ENCODE results near the gene TLR8. TPM values are rescaled to one million over a fixed set of nuclear protein-coding genes. Genes with fewer than 3 reads are reported as not detected.

Gene TLR8
- 0.47 TPM for total RNA-seq

DNA sequence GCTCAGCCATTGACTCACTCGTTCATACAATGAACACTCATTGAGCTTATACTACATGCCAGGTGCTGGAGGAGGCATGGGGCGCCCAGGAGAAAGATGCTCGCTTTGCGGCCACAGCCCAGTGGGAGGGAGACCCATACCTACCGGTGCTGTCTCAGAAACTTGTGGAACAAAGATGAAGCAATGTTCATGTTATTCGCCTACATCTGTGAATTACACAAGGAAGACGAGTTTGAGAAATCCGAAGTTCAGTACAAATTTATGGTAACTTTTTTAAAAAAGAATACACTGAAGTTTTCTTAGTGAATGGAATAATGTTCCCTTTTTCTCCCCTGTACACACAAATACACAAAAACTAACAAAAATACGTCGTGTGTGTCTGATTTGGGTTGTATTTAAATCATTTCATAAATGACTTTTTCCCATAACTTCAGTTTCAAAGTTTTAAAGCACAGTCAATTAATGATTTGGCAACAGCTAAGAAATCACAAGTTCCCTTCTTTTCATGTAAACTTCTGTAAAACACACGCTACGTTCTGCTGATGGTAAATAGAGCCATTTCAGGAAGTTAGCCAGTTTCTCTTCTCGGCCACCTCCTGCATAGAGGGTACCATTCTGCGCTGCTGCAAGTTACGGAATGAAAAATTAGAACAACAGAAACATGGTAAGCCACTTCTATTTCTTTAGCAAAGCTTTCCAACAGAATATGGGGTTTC is at the start of gene TLR8:
TLR8 (plus strand) TSS at position 575 of the 716 bp plus-strand sequence; CDS start at position 662, 87 bp downstream.
- DNase-seq: no peak

- DNase-seq: no peak
These were observed 41.1 kb upstream of the TLR8 start for GRCh38 chrX:12865359-12865758.

GRCh38 chrX:12866451-12867377 is 39.7 kb upstream of the TLR8 start, which contains the start of gene TLR7:
TLR7 (plus strand) TSS chrX:12867072; CDS start chrX:12867579, 507 bp downstream.
- no peak for DNase-seq

- DNase-seq: no peak
These were observed 38.7 kb upstream of the TLR8 start for GRCh38 chrX:12867685-12868084.

GRCh38 chrX:12868747-12869146 is 37.7 kb upstream of the TLR8 start:
- no peak for DNase-seq

DNA sequence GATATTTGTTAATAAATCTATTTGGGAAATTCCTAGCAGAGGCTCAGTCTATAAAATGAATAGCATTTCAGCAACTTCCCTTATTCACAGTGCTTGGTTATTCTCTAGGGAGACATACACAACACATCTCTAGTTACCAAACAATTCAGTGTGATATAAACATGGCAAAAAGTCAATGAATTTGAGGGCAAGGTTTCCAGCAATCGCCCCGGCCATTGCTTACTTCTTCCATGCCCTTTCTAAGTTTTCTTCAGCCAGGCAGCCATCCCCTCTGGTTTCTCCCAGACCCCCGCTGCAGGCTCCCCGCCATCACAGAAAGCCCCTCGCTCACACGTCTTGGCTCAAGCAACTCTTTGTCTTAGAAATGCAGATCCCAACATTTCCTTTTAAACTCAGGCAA is 35.2 kb upstream of the TLR8 start:
- DNase-seq: no peak

- DNase-seq: no peak
These were observed 33.7 kb upstream of the TLR8 start for GRCh38 chrX:12872741-12873140.

DNA sequence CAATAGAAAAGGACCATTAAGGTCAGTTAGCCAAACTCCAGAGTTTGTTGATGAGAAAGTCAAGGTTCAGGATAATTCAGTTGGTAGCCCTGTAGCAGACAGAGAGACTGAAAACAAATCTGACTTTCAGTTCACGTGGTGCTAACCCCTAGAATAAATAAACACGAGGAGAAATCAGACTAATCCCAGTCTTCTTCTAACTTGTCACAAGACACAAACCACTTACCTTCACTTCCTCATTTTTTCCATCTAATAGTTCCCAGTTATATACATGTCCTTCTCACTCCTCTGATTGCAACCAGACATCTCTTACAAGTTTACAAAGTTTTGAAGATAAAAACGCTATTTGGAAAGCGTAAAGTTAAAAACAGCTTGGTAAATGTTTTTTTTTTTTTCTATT is 31.8 kb upstream of the TLR8 start:
- no peak for DNase-seq

GRCh38 chrX:12877386-12877785 is 29.0 kb upstream of the TLR8 start:
- no peak for DNase-seq

DNA sequence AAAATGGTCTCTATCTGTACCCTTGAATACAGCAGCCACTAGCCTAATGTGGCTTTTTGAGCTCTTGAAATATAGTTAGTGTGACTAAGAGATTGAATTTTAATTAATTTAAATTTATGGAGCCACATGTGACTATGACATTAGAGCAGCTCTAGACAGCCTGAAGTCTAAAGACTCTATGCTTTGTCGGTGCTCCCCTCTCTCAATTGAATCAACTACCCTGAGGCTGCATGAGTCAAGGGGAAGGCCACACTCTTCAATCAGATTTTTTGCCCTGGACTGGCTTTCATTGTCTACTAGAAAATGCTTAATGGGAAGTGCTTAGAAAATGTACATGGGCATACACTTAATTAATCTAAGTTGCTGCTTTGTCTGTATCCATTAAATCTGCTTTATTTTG is 27.9 kb upstream of the TLR8 start:
- DNase-seq: no peak

DNA sequence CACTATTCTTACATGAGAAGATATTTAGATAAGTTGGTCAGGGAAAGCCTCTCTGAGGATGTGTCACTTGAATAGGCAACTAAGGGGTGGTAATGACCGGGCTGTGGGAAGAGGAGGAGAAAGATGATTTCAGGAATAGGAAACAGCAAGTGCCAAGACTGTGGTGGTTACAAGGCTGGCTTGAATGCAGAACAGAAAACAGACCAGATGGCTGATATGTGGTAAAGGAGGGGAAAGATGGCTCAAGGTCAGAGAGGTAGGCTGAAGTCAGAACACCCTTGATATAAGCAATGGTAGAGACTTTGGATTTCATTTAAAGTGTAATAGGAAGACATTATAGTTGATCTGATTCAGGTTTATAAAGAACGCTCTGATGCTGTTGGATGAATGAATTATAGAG is 24.5 kb upstream of the TLR8 start:
- no peak for DNase-seq

DNA sequence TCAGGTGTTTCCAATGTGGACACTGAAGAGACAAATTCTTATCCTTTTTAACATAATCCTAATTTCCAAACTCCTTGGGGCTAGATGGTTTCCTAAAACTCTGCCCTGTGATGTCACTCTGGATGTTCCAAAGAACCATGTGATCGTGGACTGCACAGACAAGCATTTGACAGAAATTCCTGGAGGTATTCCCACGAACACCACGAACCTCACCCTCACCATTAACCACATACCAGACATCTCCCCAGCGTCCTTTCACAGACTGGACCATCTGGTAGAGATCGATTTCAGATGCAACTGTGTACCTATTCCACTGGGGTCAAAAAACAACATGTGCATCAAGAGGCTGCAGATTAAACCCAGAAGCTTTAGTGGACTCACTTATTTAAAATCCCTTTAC is 20.9 kb upstream of the TLR8 start:
- DNase-seq: no peak

- DNase-seq: no peak
These were observed 19.9 kb upstream of the TLR8 start for GRCh38 chrX:12886545-12886944.

- DNase-seq: no peak
These were observed 19.3 kb upstream of the TLR8 start for GRCh38 chrX:12887141-12887540.

DNA sequence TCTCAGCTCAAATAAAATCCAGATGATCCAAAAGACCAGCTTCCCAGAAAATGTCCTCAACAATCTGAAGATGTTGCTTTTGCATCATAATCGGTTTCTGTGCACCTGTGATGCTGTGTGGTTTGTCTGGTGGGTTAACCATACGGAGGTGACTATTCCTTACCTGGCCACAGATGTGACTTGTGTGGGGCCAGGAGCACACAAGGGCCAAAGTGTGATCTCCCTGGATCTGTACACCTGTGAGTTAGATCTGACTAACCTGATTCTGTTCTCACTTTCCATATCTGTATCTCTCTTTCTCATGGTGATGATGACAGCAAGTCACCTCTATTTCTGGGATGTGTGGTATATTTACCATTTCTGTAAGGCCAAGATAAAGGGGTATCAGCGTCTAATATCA is 18.7 kb upstream of the TLR8 start:
- no peak for DNase-seq

DNA sequence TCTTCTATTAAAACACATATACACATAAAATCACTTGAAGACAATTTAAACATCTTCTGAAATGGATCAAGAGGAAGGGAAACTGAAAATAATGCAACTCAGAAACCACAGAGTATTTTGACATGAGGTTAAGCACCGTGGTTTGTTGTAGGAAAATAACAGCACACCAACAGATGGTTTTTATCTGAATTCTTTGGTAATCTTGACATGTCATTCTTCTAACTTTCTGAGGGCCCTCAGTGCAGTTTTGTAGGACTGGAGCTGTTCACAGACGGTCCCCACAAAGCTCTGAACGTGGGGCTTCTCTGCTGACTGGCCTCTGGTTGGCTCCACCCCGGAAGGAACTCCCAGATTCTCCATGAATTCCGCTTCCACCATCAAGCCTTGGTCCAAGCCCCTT is 16.0 kb upstream of the TLR8 start:
- DNase-seq: no peak

- DNase-seq: no peak
These were observed 15.2 kb upstream of the TLR8 start for GRCh38 chrX:12891171-12891570.

DNA sequence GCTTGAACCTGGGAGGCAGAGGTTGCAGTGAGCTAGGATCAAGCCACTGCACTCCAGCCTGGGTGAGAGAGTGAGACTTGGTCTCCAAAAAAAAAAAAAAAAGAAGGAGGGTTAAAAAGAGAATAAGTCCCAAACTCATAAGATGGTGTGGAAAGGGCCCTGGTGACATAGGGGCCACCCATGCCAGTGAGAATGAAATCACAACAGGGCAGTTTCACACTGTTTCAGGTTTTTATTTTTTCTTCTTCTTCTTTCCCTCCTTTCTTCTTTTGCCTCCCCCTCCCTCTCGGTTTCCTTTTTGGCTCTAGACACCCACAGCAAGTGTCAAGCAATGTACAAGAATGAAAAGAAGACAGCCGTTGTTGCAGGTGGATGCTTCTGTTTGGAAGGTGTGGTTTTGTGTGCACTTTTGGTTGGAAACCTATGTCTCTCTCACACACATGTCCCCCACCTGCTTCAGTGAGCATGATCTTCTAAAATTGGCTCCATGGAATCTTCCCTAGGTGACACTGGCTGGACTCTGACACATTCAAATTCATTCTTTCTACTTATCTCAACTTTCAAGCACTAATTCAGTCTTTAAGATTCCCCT is 14.4 kb upstream of the TLR8 start:
- DNase-seq: no peak

GRCh38 chrX:12892716-12893115 is 13.7 kb upstream of the TLR8 start:
- no peak for DNase-seq

GRCh38 chrX:12894074-12895030 is 12.1 kb upstream of the TLR8 start:
- DNase-seq: no peak

DNA sequence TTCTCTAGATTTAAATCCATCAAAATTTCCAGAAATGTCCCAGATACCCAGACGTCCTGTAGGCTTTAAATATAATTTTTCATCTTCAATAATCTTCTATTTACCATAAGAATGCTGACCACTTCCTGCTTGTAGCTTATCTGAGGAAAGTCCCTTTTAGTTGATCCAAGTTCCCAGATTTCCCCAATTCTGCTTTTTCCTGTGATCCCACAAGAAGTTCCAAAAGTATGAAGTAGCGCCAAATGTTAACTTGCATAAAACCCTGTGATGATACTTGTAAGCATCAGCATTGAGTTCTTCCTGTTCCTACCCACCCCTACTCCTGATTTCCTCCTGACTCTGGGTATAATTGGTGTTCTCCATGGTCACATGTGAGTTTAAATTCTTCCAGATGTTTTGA is 10.6 kb upstream of the TLR8 start:
- no peak for DNase-seq

DNA sequence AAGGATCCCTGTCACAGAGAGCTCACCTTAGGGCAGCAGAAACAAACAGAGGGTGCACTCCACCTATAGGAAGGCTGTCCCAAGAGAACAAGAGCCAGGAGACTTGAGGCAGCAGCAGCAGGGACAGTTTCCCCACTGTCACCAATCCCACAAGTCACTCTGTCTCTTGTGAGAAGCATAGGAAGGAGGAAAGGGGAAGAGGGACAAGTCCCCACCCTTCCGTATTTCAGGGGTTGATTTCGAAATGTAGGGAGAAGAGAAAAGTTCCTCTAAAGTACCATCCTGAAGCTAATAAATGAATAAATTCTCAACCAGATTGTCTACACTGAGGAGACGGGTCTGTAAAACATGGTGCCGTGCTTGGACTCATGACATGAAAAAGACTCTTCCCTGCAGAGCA is 9.5 kb upstream of the TLR8 start:
- DNase-seq: no peak
